HepG2 (cell line): Measurements from ENCODE around the gene CISD3. TPM values are rescaled to one million over a fixed set of nuclear protein-coding genes. Genes with fewer than 3 reads are reported as not detected.

ENCODE experiments used
- DDIT3 ChIP-seq: sonication (generic); formaldehyde crosslinking; IDR thresholded peaks from 2 replicates; pipeline ENCODE4 v1.4.0; 2020; ENCODE audit warnings: mild to moderate bottlenecking, missing genetic modification reagents
- DMAP1 ChIP-seq: IDR thresholded peaks from 2 replicates; pipeline ENCODE4 v1.6.1; 2016
- DNMT1 ChIP-seq: sonication (generic); formaldehyde crosslinking; IDR thresholded peaks from 2 replicates; pipeline ENCODE4 v1.5.1; 2020; ENCODE audit warnings: mild to moderate bottlenecking, missing genetic modification reagents
- ESRRA ChIP-seq: sonication (generic); formaldehyde crosslinking; IDR thresholded peaks from 2 replicates; pipeline ENCODE4 v1.5.1; 2020; ENCODE audit warnings: mild to moderate bottlenecking, low read depth, missing genetic modification reagents
- PHF8 ChIP-seq: sonication (generic); formaldehyde crosslinking; IDR thresholded peaks from 2 replicates; pipeline ENCODE4 v1.5.0; 2020; ENCODE audit warnings: missing genetic modification reagents
- TBP ChIP-seq: sonication (generic); formaldehyde crosslinking; IDR thresholded peaks from 2 replicates; pipeline ENCODE4 v1.5.0; 2020; ENCODE audit warnings: missing genetic modification reagents
- ZNF143 ChIP-seq: sonication (generic); formaldehyde crosslinking; IDR thresholded peaks from 2 replicates; pipeline ENCODE4 v1.4.0; 2020; ENCODE audit warnings: missing genetic modification reagents
- ZNF24 ChIP-seq: fragments of 450-650 bp; IDR thresholded peaks from 2 replicates; pipeline ENCODE4 v1.6.1; 2017; ENCODE audit warnings: antibody characterized with exemption, mild to moderate bottlenecking
- ZNF282 ChIP-seq: fragments of 450-650 bp; IDR thresholded peaks from 2 replicates; pipeline ENCODE4 v1.6.1; 2018; ENCODE audit not compliant: partially characterized antibody
- ZNF326 ChIP-seq: sonication (generic); formaldehyde crosslinking; IDR thresholded peaks from 2 replicates; pipeline ENCODE4 v1.4.0; 2020; ENCODE audit warnings: missing genetic modification reagents, borderline replicate concordance
- ZNF33B ChIP-seq: sonication (generic); formaldehyde crosslinking; IDR thresholded peaks from 2 replicates; pipeline ENCODE4 v1.5.1; 2020; ENCODE audit warnings: mild to moderate bottlenecking, missing genetic modification reagents
- ZNF556 ChIP-seq: sonication (generic); formaldehyde crosslinking; IDR thresholded peaks from 2 replicates; pipeline ENCODE4 v1.4.0; 2020; ENCODE audit warnings: mild to moderate bottlenecking, missing genetic modification reagents, borderline replicate concordance
- ZNF562 ChIP-seq: sonication (generic); formaldehyde crosslinking; IDR thresholded peaks from 2 replicates; pipeline ENCODE4 v1.8.0; 2022; ENCODE audit warnings: missing genetic modification reagents, borderline replicate concordance
- ZNF570 ChIP-seq: sonication (generic); formaldehyde crosslinking; IDR thresholded peaks from 2 replicates; pipeline ENCODE4 v1.4.0; 2020; ENCODE audit warnings: mild to moderate bottlenecking, missing genetic modification reagents, borderline replicate concordance
- ZNF572 ChIP-seq: sonication (generic); formaldehyde crosslinking; IDR thresholded peaks from 2 replicates; pipeline ENCODE4 v1.5.1; 2020; ENCODE audit warnings: mild to moderate bottlenecking, missing genetic modification reagents
- ZNF761 ChIP-seq: sonication (generic); formaldehyde crosslinking; conservative IDR thresholded peaks from 2 replicates; pipeline ENCODE4 v1.4.0; 2020; ENCODE audit warnings: mild to moderate bottlenecking, missing genetic modification reagents
- ZNF891 ChIP-seq: sonication (generic); formaldehyde crosslinking; IDR thresholded peaks from 2 replicates; pipeline ENCODE4 v1.5.0; 2020; ENCODE audit warnings: mild to moderate bottlenecking, missing genetic modification reagents
- ZSCAN21 ChIP-seq: sonication (generic); formaldehyde crosslinking; IDR thresholded peaks from 2 replicates; pipeline ENCODE4 v1.8.0; 2022; ENCODE audit warnings: mild to moderate bottlenecking, missing genetic modification reagents, moderate library complexity, borderline replicate concordance
- polyA plus RNA-seq, 8 experiments: library from polyadenylated mRNA; depleted of rRNA in 3 of 8; stranded (reverse) in 7 of 8; unstranded in 1 of 8; fragments of >200 nt; fragmentation: Illumina TruSeq in 4 of 8; extraction: Trizol in 4 of 8; gene quantifications; 2 replicates each; pipeline versions ENCODE4 v1.2.1 to v1.2.3, GENCODE V29; 2011 to 2016; ENCODE audit warnings: low read depth in 4 of 8, missing spikeins in 1 of 8, mixed read lengths in 1 of 8; ENCODE audit not compliant: insufficient read depth in 1 of 8
- total RNA-seq, 5 experiments: library from RNA; depleted of rRNA; stranded (reverse); fragments of >200 nt; fragmentation: Illumina TruSeq; extraction: Trizol; gene quantifications; 2 replicates each; pipeline ENCODE4 v1.2.3, GENCODE V29; 2016; ENCODE audit warnings: low read depth in 1 of 5
- TF ChIP-seq, protein P1 (sequence below): sonication (generic); formaldehyde crosslinking; IDR thresholded peaks from 2 replicates; pipeline ENCODE4 v1.9.0; 2021; ENCODE audit warnings: mild to moderate bottlenecking, missing genetic modification reagents
- TF ChIP-seq, protein P2 (sequence below): sonication (generic); formaldehyde crosslinking; IDR thresholded peaks from 2 replicates; pipeline ENCODE4 v1.4.0; 2020; ENCODE audit warnings: missing genetic modification reagents, borderline replicate concordance
- TF ChIP-seq, protein P3 (sequence below): sonication (generic); IDR thresholded peaks from 2 replicates; pipeline ENCODE4 v1.6.1; 2016; ENCODE audit warnings: low read depth, borderline replicate concordance

CISD3 gene
- total and polyA plus RNA-seq, 2 of the 13 experiments (the other 11 are each of a cell fraction or from before 2014, with no cell fraction given) = 30.0 to 34.1 TPM

- TF ChIP-seq, protein P1, sequence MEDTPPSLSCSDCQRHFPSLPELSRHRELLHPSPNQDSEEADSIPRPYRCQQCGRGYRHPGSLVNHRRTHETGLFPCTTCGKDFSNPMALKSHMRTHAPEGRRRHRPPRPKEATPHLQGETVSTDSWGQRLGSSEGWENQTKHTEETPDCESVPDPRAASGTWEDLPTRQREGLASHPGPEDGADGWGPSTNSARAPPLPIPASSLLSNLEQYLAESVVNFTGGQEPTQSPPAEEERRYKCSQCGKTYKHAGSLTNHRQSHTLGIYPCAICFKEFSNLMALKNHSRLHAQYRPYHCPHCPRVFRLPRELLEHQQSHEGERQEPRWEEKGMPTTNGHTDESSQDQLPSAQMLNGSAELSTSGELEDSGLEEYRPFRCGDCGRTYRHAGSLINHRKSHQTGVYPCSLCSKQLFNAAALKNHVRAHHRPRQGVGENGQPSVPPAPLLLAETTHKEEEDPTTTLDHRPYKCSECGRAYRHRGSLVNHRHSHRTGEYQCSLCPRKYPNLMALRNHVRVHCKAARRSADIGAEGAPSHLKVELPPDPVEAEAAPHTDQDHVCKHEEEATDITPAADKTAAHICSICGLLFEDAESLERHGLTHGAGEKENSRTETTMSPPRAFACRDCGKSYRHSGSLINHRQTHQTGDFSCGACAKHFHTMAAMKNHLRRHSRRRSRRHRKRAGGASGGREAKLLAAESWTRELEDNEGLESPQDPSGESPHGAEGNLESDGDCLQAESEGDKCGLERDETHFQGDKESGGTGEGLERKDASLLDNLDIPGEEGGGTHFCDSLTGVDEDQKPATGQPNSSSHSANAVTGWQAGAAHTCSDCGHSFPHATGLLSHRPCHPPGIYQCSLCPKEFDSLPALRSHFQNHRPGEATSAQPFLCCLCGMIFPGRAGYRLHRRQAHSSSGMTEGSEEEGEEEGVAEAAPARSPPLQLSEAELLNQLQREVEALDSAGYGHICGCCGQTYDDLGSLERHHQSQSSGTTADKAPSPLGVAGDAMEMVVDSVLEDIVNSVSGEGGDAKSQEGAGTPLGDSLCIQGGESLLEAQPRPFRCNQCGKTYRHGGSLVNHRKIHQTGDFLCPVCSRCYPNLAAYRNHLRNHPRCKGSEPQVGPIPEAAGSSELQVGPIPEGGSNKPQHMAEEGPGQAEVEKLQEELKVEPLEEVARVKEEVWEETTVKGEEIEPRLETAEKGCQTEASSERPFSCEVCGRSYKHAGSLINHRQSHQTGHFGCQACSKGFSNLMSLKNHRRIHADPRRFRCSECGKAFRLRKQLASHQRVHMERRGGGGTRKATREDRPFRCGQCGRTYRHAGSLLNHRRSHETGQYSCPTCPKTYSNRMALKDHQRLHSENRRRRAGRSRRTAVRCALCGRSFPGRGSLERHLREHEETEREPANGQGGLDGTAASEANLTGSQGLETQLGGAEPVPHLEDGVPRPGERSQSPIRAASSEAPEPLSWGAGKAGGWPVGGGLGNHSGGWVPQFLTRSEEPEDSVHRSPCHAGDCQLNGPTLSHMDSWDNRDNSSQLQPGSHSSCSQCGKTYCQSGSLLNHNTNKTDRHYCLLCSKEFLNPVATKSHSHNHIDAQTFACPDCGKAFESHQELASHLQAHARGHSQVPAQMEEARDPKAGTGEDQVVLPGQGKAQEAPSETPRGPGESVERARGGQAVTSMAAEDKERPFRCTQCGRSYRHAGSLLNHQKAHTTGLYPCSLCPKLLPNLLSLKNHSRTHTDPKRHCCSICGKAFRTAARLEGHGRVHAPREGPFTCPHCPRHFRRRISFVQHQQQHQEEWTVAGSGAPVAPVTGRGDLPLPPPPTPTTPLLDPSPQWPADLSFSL (CRISPR knock-in tag) = no peak
- TF ChIP-seq ZNF33B (CRISPR knock-in tag) (0 out of 2 replicates have a peak, but pooled peaks have one; percentile 81), ZNF143 (CRISPR knock-in tag) (peak; percentile 79), ZNF24 (no peak), ZNF282 (no peak), PHF8 (CRISPR knock-in tag) (peak; percentile 77), ZNF570 (no peak), DNMT1 (CRISPR knock-in tag) (no peak), ZNF761 (CRISPR knock-in tag) (peak; percentile 84; the same call in 1 of the 2 replicates), ZNF326 (CRISPR knock-in tag) (no peak), ZNF562 (CRISPR knock-in tag) (no peak), DDIT3 (CRISPR knock-in tag) (no peak), ZNF572 (no peak), ESRRA (peak; percentile 34; the same call in 1 of the 2 replicates), DMAP1 (CRISPR knock-in tag) (peak; percentile 96), ZNF891 (CRISPR knock-in tag) (peak; percentile 19; the same call in 1 of the 2 replicates), ZNF556 (CRISPR knock-in tag) (peak; percentile 79; the same call in 1 of the 2 replicates), TBP (CRISPR knock-in tag) (no peak), ZSCAN21 (CRISPR knock-in tag) (peak; percentile 78)
- TF ChIP-seq, protein P2, sequence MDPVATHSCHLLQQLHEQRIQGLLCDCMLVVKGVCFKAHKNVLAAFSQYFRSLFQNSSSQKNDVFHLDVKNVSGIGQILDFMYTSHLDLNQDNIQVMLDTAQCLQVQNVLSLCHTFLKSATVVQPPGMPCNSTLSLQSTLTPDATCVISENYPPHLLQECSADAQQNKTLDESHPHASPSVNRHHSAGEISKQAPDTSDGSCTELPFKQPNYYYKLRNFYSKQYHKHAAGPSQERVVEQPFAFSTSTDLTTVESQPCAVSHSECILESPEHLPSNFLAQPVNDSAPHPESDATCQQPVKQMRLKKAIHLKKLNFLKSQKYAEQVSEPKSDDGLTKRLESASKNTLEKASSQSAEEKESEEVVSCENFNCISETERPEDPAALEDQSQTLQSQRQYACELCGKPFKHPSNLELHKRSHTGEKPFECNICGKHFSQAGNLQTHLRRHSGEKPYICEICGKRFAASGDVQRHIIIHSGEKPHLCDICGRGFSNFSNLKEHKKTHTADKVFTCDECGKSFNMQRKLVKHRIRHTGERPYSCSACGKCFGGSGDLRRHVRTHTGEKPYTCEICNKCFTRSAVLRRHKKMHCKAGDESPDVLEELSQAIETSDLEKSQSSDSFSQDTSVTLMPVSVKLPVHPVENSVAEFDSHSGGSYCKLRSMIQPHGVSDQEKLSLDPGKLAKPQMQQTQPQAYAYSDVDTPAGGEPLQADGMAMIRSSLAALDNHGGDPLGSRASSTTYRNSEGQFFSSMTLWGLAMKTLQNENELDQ = no peak
- TF ChIP-seq, protein P3, sequence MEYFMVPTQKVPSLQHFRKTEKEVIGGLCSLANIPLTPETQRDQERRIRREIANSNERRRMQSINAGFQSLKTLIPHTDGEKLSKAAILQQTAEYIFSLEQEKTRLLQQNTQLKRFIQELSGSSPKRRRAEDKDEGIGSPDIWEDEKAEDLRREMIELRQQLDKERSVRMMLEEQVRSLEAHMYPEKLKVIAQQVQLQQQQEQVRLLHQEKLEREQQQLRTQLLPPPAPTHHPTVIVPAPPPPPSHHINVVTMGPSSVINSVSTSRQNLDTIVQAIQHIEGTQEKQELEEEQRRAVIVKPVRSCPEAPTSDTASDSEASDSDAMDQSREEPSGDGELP = peak; percentile 82; the same call in 1 of the 2 replicates
These were observed 22.3 kb downstream of the CISD3 start, which contains the start of gene PSMB3 (continued) for GRCh38 chr17:38752308-38753070.
